ENCODE measurements around the gene LRRC23. TPM values are rescaled to one million over a fixed set of nuclear protein-coding genes. Genes with fewer than 3 reads are reported as not detected.
A peak's percentile ranks its signal among the peaks of the same experiment; 100 is the strongest.

The LRRC23 gene
- total and polyA plus RNA-seq, 2 of the 13 experiments (the other 11 are each of a cell fraction or from before 2014, with no cell fraction given), result 6.0 to 7.8 TPM

- TF ChIP-seq NKX3-1 (CRISPR knock-in tag; IDR thresholded peaks at IDR 0.05) (peak; percentile 73; the same call in 1 of the 2 replicates), RELA (CRISPR knock-in tag; IDR thresholded peaks at IDR 0.05) (no peak), ZNF770 (CRISPR knock-in tag; IDR thresholded peaks at IDR 0.05) (peak; percentile 53; the same call in 1 of the 2 replicates), PAXIP1 (CRISPR knock-in tag; conservative IDR thresholded peaks at IDR 0.05) (peak; percentile 63), AHR (CRISPR knock-in tag; IDR thresholded peaks at IDR 0.05) (peak; percentile 94; the same call in 1 of the 2 replicates), CTCF (CRISPR knock-in tag; IDR thresholded peaks at IDR 0.05) (peak; percentile 98), MIER2 (CRISPR knock-in tag; IDR thresholded peaks at IDR 0.05) (0 out of 2 replicates have a peak, but pooled peaks have one; percentile 33), CCDC6 (CRISPR knock-in tag; IDR thresholded peaks at IDR 0.05) (peak; percentile 54), IKZF5 (CRISPR knock-in tag; IDR thresholded peaks at IDR 0.05) (peak; percentile 20; the same call in 1 of the 2 replicates), ZNF414 (CRISPR knock-in tag; IDR thresholded peaks at IDR 0.05) (no peak; the same call in 1 of the 2 replicates), IRX3 (CRISPR knock-in tag; IDR thresholded peaks at IDR 0.05; ENCODE audit: borderline replicate concordance, low read depth) (no peak), ZNF576 (CRISPR knock-in tag; IDR thresholded peaks at IDR 0.05) (no peak), HNRNPH1 (optimal IDR thresholded peaks at IDR 0.05; ENCODE audit: low read depth, low read length) (peak; percentile 4), TFE3 (CRISPR knock-in tag; IDR thresholded peaks at IDR 0.05) (peak; percentile 51; the same call in 1 of the 2 replicates), ZNF550 (CRISPR knock-in tag; IDR thresholded peaks at IDR 0.05; ENCODE audit: borderline replicate concordance) (no peak; the same call in 1 of the 2 replicates), TEAD3 (CRISPR knock-in tag; optimal IDR thresholded peaks at IDR 0.05; ENCODE audit: borderline replicate concordance) (peak; percentile 64)
These were observed 32.3 kb upstream of the LRRC23 start (continued) for GRCh38 chr12:6872073-6873048.
